Measurements from ENCODE around the gene DEGS2.
"Not testable (repeated sequence)": the region's sequence is repeated elsewhere in the genome, so short reads cannot be mapped to it uniquely, and the experiment has no call there.

DEGS2 gene

GRCh38 chr14:100159094-100159864 lies at the start of gene DEGS2:
DEGS2 (minus strand) TSS chr14:100159645; CDS start chr14:100159587, 58 bp downstream.
- DNase-seq = peak; percentile 59

DNA sequence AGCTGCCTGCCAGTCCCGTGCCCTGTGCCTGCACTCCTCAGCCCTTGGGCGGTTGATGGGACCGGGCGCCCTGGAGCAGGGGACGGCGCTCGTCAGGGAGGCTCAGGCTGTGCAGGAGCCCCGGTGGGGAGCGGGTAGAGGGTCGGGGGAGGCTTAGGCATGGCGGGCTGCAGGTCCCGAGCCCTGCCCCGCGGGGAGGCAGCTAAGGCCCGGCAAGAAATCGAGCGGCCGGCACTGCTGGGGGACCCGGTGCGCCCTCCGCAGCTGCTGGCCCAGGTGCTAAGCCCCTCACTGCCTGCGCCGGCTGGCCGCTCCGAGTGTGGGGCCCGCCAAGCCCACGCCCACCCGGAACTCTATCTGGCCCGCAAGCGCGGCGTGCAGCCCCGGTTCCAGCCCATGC lies 48.7 kb upstream of the DEGS2 start:
- DNase-seq = not testable (repeated sequence)

DNA sequence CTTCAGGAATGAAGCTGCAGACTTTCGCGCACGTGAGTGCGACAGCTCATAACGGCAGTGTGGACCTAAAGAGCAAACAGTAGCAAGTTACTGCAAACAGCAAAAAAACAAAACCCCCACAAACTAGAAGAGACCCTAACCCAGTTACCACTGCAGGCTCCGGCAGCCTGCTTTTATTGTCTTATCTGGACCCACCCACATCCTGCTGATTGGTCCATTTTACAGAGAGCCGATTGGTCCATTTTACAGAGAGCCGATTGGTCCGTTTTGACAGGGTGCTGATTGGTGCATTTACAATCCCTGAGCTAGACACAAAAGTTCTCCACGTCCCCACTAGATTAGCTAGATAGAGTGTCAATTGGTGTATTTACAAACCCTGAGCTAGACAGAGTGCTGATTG lies 48.1 kb upstream of the DEGS2 start:
- DNase-seq = not testable (repeated sequence)

GRCh38 chr14:100204835-100205167 lies 45.4 kb upstream of the DEGS2 start:
- not testable (repeated sequence) for DNase-seq

- no peak for DNase-seq
These were observed 44.8 kb upstream of the DEGS2 start for GRCh38 chr14:100203962-100204834.

- no peak for DNase-seq
These were observed 43.7 kb upstream of the DEGS2 start for GRCh38 chr14:100203146-100203545.

DNA sequence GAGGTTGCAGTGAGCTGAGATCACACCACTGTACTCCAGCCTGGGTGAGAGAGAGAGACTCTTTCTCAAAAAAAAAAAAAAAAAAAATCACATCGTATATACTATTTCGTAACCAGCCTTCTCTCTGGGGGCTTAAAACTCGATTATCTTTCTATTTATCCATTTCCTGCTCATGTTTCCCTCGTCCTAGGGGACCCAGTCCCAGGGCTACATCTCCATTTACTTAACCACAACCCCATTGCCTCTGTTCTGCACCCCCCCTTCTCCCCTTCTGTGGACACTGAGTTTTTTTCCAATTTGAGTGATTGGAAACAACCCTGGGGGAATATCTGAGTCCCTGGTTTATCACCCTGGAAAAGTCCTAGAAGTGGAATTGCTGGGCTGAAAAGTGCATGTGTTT lies 43.3 kb upstream of the DEGS2 start:
- no peak for DNase-seq

DNA sequence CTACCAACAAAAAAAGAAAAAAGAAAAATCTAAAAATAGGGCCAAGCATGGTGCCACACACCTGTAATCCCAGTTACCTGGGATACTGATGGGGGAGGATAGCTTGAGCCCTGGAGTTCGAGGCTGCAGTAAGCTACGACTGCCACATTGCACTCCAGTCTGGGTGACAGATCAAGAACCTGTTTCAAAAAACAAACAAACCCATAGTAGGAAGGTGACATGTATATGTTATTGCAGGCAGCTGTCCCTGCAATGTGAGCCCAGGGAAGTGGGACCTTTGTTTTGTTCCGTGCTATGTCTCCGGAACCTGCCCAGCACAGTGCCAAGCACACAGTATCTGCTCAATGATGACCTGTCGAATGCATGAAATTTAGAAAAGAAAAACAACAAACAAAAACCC lies 42.3 kb upstream of the DEGS2 start:
- DNase-seq = no peak

DNA sequence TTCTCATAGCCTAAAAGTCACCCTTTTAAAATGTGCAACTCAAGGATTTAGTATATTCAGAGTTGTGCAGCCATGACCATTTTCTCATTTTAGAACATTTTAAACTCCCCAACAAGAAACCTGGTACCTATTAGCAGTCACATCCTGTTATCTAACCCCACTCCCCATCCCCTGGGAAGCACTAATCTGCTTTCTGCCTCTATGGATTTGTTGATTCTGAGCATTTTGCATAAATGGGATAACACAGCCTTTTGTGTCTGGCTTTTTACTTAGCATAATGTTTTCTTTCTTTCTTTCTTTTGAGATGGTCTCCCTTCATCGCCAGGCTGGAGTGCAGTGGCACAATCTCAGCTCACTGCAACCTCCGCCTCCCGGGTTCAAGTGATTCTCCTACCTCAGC lies 40.9 kb upstream of the DEGS2 start:
- no peak for DNase-seq

GRCh38 chr14:100199240-100199860 lies 39.9 kb upstream of the DEGS2 start:
- no peak for DNase-seq

DNA sequence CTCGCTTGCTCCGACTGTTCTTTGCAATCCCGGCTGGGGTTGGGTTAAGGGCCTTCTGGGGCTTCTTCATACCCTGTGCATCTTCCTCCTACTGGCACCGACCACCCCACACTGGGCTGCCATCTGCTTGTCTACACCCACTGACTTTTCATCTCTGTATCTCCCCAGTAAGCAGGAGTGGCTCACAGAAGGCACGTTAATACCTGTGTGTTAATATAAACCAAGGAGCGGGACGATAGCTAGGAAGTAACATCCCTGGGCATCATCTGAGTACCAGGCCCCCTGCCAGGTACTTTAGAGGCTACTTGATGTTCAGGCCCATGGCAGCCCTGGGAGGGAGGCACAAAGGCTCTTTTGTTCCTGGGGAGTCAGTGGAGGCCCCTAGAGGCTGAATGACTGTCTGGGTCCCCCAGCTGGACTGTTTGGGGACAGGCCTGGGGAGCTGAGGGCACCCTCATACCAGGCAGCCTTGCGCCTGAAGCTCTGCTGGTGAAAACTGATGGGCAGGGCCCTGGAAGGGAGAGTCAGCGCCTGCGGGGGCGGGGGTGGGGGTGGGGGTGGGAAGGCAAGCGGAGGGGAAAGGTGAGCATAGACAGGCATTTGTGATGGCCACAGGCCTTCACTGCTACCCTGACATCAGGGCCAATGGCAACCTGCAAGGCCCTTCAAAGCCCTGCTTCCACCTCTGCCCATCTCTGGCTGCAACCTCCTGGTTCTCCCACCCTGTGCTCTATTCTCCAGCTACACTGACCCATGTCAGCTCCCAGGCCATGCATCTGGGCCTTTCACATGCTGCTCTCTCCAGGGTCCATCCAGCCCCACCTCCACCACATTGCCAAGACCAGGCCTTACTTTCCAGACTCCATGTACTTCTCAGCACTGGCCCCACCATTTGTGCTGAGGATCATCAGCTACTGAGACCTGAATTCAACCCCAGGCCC lies 34.2 kb upstream of the DEGS2 start:
- no peak for DNase-seq

GRCh38 chr14:100192672-100193416 lies 33.4 kb upstream of the DEGS2 start:
- DNase-seq = peak; percentile 98

DNA sequence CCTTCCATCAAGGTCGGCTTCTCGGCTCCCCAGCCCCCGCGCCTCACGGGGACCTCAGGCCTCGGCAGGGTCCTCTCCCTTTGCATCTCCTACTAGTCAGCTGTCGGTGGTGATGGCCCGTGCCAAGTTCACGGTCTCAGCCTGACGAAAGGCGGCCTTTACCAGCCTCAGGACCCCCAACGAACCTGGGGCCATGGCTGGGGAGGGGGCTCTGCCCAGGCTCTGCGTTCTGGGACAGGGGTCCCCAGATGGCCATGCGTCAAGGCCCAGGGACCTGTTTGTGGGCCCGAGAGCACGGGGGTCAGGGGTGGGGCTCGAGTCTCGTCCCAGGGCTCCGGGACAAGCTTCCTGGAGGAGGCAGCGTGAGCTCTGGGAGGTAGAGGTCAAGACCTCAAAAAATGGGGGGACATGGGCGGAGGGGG lies 32.8 kb upstream of the DEGS2 start:
- no peak for DNase-seq

DNA sequence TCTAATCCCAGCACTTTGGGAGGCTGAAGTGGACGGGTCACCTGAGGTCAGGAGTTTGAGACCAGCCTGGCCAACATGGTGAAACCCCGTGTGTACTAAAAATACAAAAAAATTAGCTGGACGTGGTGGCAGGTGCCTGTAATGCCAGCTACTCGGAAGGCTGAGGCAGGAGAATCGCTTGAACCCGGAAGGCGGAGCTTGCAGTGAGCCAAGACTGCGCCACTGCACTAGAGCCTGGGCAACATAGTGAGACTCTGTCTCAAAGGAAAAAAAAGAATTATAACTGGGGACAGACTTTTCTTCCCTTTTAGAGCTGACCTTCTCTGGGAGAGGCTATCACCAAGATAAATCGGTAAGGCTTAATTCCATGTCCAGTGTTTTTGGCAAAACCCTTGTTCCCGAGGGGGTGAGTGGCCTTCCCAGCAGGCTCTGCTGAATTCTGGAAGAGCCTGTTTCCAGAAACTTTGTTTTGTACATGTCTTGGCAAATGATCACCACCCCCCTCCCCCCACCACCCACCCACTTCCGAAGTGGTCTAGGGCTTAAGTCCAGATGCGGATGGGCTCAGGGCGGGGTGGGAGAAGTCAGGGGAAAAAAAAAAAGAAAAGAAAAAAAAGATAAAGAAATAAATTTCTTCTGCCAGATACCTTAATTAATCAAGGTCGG lies 32.3 kb upstream of the DEGS2 start:
- no peak for DNase-seq

DNA sequence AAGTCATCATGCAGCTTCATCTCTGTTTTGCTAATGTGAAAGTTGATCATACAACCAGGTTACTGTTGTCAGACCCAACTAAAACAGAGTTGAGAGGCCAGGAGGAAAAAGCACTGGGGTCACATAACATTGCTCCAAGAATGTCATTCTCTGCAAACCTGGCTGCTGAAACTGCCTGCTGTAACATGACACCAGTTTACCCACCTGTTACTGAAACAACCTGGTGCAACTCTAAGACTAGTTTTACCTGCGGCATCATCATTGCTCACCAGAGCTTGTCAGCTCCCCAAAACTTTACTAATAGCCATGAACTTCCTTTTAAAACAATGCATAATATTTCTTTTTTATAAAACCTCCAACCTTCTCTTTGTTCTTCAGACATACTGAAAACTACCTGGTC lies 30.7 kb upstream of the DEGS2 start:
- no peak for DNase-seq

GRCh38 chr14:100188392-100189030 lies 29.1 kb upstream of the DEGS2 start:
- no peak for DNase-seq

DNA sequence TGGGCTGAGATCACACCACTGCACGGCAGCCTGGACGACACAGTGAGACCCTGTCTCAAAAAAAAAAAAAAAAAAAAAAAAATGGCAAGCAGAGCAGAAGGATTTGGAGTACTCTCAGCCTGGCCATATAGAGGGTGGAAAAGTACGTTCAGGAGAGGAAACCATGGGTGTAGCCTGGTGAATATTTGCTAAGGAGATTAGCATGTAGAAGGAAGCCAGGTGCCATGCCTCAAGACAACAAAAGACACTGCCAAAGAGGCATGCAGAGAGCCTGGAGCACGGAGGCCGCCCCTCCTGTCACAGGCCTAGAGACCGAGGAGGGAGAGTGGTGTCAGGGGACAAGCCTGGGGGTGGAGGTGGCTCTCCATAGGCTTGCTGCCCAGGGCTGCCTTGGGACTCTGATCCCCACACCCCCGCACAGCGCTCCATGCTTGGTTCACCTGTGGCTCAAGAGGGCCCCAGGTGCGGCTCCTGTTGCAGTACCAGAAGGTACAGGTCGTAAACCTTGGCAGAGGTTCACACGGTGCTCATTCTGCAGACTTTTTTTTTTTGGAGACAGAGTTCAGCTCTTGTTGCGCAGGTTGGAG lies 27.9 kb upstream of the DEGS2 start:
- no peak for DNase-seq

DNA sequence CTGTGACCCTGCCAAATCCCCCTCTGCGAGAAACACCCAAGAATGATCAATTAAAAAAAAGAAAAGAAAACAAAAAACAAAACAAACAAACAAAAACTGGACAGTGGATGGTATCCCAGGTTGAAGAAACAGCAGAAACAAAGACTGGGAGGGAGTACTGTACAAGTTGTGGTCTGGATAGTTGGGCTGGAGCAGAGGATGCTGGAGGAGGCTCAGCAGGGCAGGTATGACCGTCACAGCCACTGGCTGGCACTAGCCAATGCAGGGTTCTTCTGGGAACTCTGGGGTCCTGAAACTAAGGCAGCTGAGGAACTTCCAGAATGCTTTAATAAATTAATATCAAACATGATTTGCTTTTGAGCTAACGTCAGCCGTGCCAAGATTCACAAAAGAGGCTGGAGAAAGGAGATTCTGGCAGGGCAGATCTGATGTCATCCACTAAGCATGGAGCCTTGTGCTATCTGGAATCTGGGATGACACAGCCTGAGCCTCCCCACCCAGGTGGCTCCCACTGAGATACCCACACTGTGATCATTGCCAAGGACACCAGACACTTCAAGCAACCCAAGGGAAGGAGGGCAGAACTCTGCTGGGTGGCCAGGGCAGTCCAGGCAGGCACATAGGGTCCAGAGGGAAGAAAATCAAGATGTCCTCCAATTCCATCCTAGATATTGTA lies 22.6 kb upstream of the DEGS2 start:
- DNase-seq = not testable (repeated sequence)

DNA sequence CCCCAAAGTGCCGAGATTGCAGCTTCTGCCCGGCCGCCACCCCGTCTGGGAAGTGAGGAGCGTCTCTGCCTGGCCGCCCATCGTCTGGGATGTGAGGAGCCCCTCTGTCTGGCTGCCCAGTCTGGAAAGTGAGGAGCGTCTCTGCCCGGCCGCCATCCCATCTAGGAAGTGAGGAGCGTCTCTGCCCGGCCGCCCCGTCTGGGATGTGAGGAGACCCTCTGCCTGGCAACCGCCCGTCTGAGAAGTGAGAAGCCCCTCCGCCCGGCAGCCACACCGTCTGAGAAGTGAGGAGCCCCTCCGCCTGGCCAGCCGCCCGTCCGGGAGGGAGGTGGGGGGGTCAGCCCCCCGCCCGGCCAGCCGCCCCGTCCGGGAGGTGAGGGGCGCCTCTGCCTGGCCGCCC lies 21.2 kb upstream of the DEGS2 start:
- DNase-seq = not testable (repeated sequence)

DNA sequence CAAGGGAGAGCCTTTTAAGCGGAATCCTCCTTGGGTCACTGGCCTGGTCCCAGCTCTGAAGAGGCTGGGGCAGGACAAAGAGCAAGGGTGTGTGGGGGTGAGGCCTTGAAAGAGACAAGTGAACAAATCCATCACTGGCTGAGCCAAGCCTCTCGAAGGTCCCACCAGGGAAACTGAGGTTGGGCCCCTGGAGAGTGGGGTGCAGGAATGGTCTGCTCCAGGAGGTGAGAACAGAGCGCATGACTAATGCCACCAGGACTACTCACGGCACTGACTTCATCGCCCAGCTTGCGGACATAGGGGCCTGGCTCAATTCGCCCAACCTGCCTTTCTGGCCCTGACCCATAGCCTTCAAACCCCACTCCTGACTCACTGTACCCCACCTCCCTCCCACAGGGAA lies 19.2 kb upstream of the DEGS2 start:
- DNase-seq = no peak

Data from NCI-H748 treated with DMSO at 0.1 percent for 48 hours (cell line).